Measurements from ENCODE around the gene PACSIN3.
"Not testable (repeated sequence)": the region's sequence is repeated elsewhere in the genome, so short reads cannot be mapped to it uniquely, and the experiment has no call there.

The PACSIN3 gene

GRCh38 chr11:47191137-47191536 lies 4.9 kb upstream of the PACSIN3 start:
- not testable (repeated sequence) for DNase-seq

- no peak for DNase-seq
Observed at GRCh38 chr11:47189100-47189834, 3.0 kb upstream of the PACSIN3 start.

GRCh38 chr11:47188259-47188658 lies 2.0 kb upstream of the PACSIN3 start:
- no peak for DNase-seq

- no peak for DNase-seq
Observed at GRCh38 chr11:47187723-47188122, 1.5 kb upstream of the PACSIN3 start.

GRCh38 chr11:47186700-47187695 lies 764 bp upstream of the PACSIN3 start:
- DNase-seq: no peak

GRCh38 chr11:47185305-47186075 lies 744 bp downstream of the PACSIN3 start:
- peak in 2 of 3 experiments; percentile 35 to 40 for DNase-seq

- DNase-seq: no peak
Observed at GRCh38 chr11:47184711-47185304, 1.4 kb downstream of the PACSIN3 start.

- DNase-seq: no peak
Observed at GRCh38 chr11:47183969-47184368, 2.3 kb downstream of the PACSIN3 start.

- no peak for DNase-seq
Observed at GRCh38 chr11:47183031-47183856, 3.0 kb downstream of the PACSIN3 start.

GRCh38 chr11:47182380-47182779 lies 3.9 kb downstream of the PACSIN3 start:
- DNase-seq: no peak

- DNase-seq: no peak
Observed at GRCh38 chr11:47181271-47181670, 5.0 kb downstream of the PACSIN3 start.

GRCh38 chr11:47180006-47180787 lies 6.0 kb downstream of the PACSIN3 start:
- no peak for DNase-seq

GRCh38 chr11:47179655-47179991 lies 6.6 kb downstream of the PACSIN3 start:
- DNase-seq: peak; percentile 13 to 46 (median 21)

- no peak for DNase-seq
Observed at GRCh38 chr11:47178737-47179654, 7.2 kb downstream of the PACSIN3 start.

- no peak for DNase-seq
Observed at GRCh38 chr11:47178316-47178715, 7.9 kb downstream of the PACSIN3 start.

GRCh38 chr11:47177846-47178245 lies 8.4 kb downstream of the PACSIN3 start:
- no peak for DNase-seq

- peak in 2 of 3 experiments; percentile 77 to 90 for DNase-seq
Observed at GRCh38 chr11:47177229-47177845, 8.9 kb downstream of the PACSIN3 start.

- DNase-seq: peak; percentile 96 to 98 (median 96)
Observed at GRCh38 chr11:47176328-47177228, 9.7 kb downstream of the PACSIN3 start, which contains the start of gene ARFGAP2. ARFGAP2 (minus strand) TSS chr11:47176879; CDS start chr11:47176853, 26 bp downstream.
